ENCODE results near the gene C16orf78. TPM values are rescaled to one million over a fixed set of nuclear protein-coding genes. Genes with fewer than 3 reads are reported as not detected.

Gene C16orf78
- total RNA-seq, 1 donor from 2014 or later, result not detected

GRCh38 chr16:49442805-49443204, 69.2 kb downstream of the C16orf78 start:
- no peak for TF ChIP-seq EZH2 (IDR thresholded peaks at IDR 0.05; ENCODE audit: insufficient read depth, low read length)
- no peak for TF ChIP-seq CTCF (IDR thresholded peaks at IDR 0.05; ENCODE audit: insufficient read depth, low read depth, low read length)
- FAIRE-seq, result no peak
- Histone ChIP-seq H3K9ac (ENCODE audit: low read length) (no peak overlapping the region), H2AFZ (ENCODE audit: low read depth, low read length) (no peak overlapping the region), H3K36me3 (ENCODE audit: insufficient read depth, low read length) (no peaks in the 10 kb centered on the region), H3K4me3 (ENCODE audit: insufficient read depth, low read depth, low read length) (no peak overlapping the region), H3K4me1 (ENCODE audit: insufficient read depth, low read length) (no peaks in the 10 kb centered on the region), H3K27ac (ENCODE audit: low read depth, low read length) (no peak overlapping the region), H3K4me2 (ENCODE audit: low read length) (no peak overlapping the region), H3K79me2 (ENCODE audit: insufficient read depth, low read length) (no peaks in the 10 kb centered on the region), H4K20me1 (ENCODE audit: insufficient read depth, low read length) (no peaks in the 10 kb centered on the region), H3K27me3 (ENCODE audit: insufficient read depth, low read length) (peaks cover under 1% of the 10 kb centered on the region), H3K9me3 (ENCODE audit: insufficient read depth, low read depth, low read length) (no peaks in the 10 kb centered on the region)
- peaks cover 53% of the 10 kb centered on the region for H3K27me3 Mint-ChIP-seq (ENCODE audit: low read depth, unreplicated experiment)
- no peaks in the 10 kb centered on the region for H3K36me3 Mint-ChIP-seq (ENCODE audit: low read depth, unreplicated experiment)
- no peak overlapping the region for H3K27ac Mint-ChIP-seq (ENCODE audit: unreplicated experiment)
- no peaks in the 10 kb centered on the region for H3K9me3 Mint-ChIP-seq (ENCODE audit: unreplicated experiment)
- DNase-seq (ENCODE audit: low read depth), result no peak
- H3K4me1 Mint-ChIP-seq (ENCODE audit: low read depth, unreplicated experiment), result no peaks in the 10 kb centered on the region
- H3K4me3 Mint-ChIP-seq (ENCODE audit: unreplicated experiment), result no peak overlapping the region

- Mint-ChIP-seq H3K4me1 (ENCODE audit: low read depth, unreplicated experiment) (no peaks in the 10 kb centered on the region), H3K4me3 (ENCODE audit: unreplicated experiment) (no peak overlapping the region), H3K27ac (ENCODE audit: unreplicated experiment) (no peak overlapping the region), H3K27me3 (ENCODE audit: low read depth, unreplicated experiment) (peaks cover 45% of the 10 kb centered on the region), H3K9me3 (ENCODE audit: unreplicated experiment) (no peaks in the 10 kb centered on the region), H3K36me3 (ENCODE audit: low read depth, unreplicated experiment) (no peaks in the 10 kb centered on the region)
- H3K9ac ChIP-seq (ENCODE audit: low read length), result no peak overlapping the region
- H3K27ac ChIP-seq (ENCODE audit: low read depth, low read length), result no peak overlapping the region
- H3K4me3 ChIP-seq (ENCODE audit: insufficient read depth, low read depth, low read length), result no peak overlapping the region
- no peaks in the 10 kb centered on the region for H3K27me3 ChIP-seq (ENCODE audit: insufficient read depth, low read length)
- H3K79me2 ChIP-seq (ENCODE audit: insufficient read depth, low read length), result no peaks in the 10 kb centered on the region
- no peaks in the 10 kb centered on the region for H3K4me1 ChIP-seq (ENCODE audit: insufficient read depth, low read length)
- TF ChIP-seq EZH2 (IDR thresholded peaks at IDR 0.05; ENCODE audit: insufficient read depth, low read length) (no peak), CTCF (IDR thresholded peaks at IDR 0.05; ENCODE audit: insufficient read depth, low read depth, low read length) (no peak)
- no peak overlapping the region for H2AFZ ChIP-seq (ENCODE audit: low read depth, low read length)
- no peaks in the 10 kb centered on the region for H3K36me3 ChIP-seq (ENCODE audit: insufficient read depth, low read length)
- H4K20me1 ChIP-seq (ENCODE audit: insufficient read depth, low read length), result no peaks in the 10 kb centered on the region
- no peak for FAIRE-seq
- H3K9me3 ChIP-seq (ENCODE audit: insufficient read depth, low read depth, low read length), result no peaks in the 10 kb centered on the region
- H3K4me2 ChIP-seq (ENCODE audit: low read length), result no peak overlapping the region
- DNase-seq (ENCODE audit: low read depth), result no peak
Observed at GRCh38 chr16:49443576-49443975, 70.0 kb downstream of the C16orf78 start.

GRCh38 chr16:49446805-49447204, 73.2 kb downstream of the C16orf78 start:
- H3K27ac Mint-ChIP-seq (ENCODE audit: unreplicated experiment), result no peak overlapping the region
- no peaks in the 10 kb centered on the region for H3K4me1 Mint-ChIP-seq (ENCODE audit: low read depth, unreplicated experiment)
- TF ChIP-seq CTCF (IDR thresholded peaks at IDR 0.05; ENCODE audit: insufficient read depth, low read depth, low read length) (no peak), EZH2 (IDR thresholded peaks at IDR 0.05; ENCODE audit: insufficient read depth, low read length) (no peak)
- H3K4me2 ChIP-seq (ENCODE audit: low read length), result no peak overlapping the region
- H3K4me3 Mint-ChIP-seq (ENCODE audit: unreplicated experiment), result no peak overlapping the region
- no peaks in the 10 kb centered on the region for H3K79me2 ChIP-seq (ENCODE audit: insufficient read depth, low read length)
- DNase-seq (ENCODE audit: low read depth), result no peak
- H3K4me3 ChIP-seq (ENCODE audit: insufficient read depth, low read depth, low read length), result no peak overlapping the region
- no peak for FAIRE-seq
- no peak overlapping the region for H2AFZ ChIP-seq (ENCODE audit: low read depth, low read length)
- H3K4me1 ChIP-seq (ENCODE audit: insufficient read depth, low read length), result no peaks in the 10 kb centered on the region
- H3K9ac ChIP-seq (ENCODE audit: low read length), result no peak overlapping the region
- no peak overlapping the region for H3K27ac ChIP-seq (ENCODE audit: low read depth, low read length)
- H3K9me3 Mint-ChIP-seq (ENCODE audit: unreplicated experiment), result no peaks in the 10 kb centered on the region
- H4K20me1 ChIP-seq (ENCODE audit: insufficient read depth, low read length), result no peaks in the 10 kb centered on the region
- no peaks in the 10 kb centered on the region for H3K9me3 ChIP-seq (ENCODE audit: insufficient read depth, low read depth, low read length)
- peaks cover 39% of the 10 kb centered on the region for H3K27me3 Mint-ChIP-seq (ENCODE audit: low read depth, unreplicated experiment)
- H3K36me3 Mint-ChIP-seq (ENCODE audit: low read depth, unreplicated experiment), result no peaks in the 10 kb centered on the region
- H3K36me3 ChIP-seq (ENCODE audit: insufficient read depth, low read length), result no peaks in the 10 kb centered on the region
- peaks cover 1% of the 10 kb centered on the region for H3K27me3 ChIP-seq (ENCODE audit: insufficient read depth, low read length)

Other genes with a start within 250 kb of the C16orf78 start
- 0.11 TPM in 1 of 2 replicates, not detected in the other for gene CBLN1, start 92.0 kb upstream of the C16orf78 start, total RNA-seq